Epithelial cell of proximal tubule (primary cell): Measurements from ENCODE around the gene ZNF205. TPM values are rescaled to one million over a fixed set of nuclear protein-coding genes. Genes with fewer than 3 reads are reported as not detected.

Experiments used
- DNase-seq: peaks from one replicate; pipeline ENCODE4 v3.0.0-alpha.2; 2011; ENCODE audit warnings: low read depth
- H3K4me3 ChIP-seq: 2 replicates; pipeline ENCODE4 v1.5.1; 2011; ENCODE audit warnings: low read depth, mild to moderate bottlenecking, low read length
- CTCF ChIP-seq: conservative IDR thresholded peaks from 2 replicates; pipeline ENCODE4 v1.5.1; 2012; ENCODE audit warnings: low read depth, mild to moderate bottlenecking, low read length
- total RNA-seq: library from RNA; depleted of rRNA; stranded (reverse); fragments of >200 nt; gene quantifications from 2 replicates; pipeline ENCODE4 v1.2.3, GENCODE V29; 2015

ZNF205 gene
- total RNA-seq, 1 donor from 2014 or later, result 15.8 TPM

DNA sequence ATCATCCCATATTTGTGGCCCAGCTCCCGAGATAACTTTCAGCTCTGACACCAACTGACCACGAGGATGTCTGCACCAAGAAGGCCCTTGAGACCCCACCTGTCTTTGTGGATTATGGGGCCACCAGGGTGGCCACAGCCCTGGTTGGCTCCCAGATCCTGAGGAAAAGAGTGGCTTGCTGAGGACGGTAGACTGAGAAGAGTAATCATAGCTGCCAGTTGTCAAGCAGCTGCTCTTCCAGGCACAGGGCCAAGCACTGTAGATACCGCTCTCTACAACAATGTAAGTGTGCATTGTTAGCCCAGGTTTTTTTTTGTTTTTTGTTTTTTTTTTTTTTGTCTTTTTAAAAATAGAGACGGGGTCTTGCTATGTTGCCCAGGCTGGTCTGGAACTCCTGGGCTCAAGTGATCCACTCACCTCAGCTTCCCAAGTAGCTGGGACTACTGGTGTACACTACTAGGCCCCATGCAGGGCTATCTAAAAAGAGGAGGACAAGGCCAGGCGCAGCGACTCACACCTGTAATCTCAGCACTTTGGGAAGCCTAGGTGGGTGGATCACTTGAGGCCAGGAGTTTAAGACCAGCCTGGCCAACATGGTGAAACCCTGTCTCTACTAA lies 9.6 kb downstream of the ZNF205 start:
- TF ChIP-seq CTCF, result no peak
- DNase-seq, result no peak
- no peak overlapping the region for H3K4me3 ChIP-seq

- no peak for TF ChIP-seq CTCF
- H3K4me3 ChIP-seq, result no peak overlapping the region
- no peak for DNase-seq
Observed at GRCh38 chr16:3122926-3123570, 10.7 kb downstream of the ZNF205 start.

- TF ChIP-seq CTCF, result peak; percentile 32
- peak; percentile 50 for DNase-seq
- H3K4me3 ChIP-seq, result peak overlapping the region; percentile 71
Observed at GRCh38 chr16:3123986-3124886, 11.8 kb downstream of the ZNF205 start.

DNA sequence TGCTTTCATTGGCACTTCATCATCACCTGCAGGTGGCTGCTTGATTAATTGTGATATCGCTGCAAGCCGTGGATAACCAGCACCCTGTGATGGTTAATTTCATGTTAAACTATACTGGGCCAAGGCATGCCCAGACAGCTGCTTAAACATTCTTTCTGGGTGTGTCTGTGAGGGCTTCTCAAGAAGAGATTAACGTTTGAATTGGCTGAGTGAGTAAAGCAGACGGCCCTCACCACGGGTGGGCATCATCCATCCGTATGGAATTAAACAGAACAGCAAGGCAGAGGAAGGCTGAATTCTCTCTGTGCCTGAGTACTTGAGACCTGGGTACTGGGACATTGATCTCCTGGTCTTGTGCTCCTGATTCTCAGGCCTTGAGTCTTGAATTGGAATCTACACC lies 15.4 kb downstream of the ZNF205 start:
- no peak for TF ChIP-seq CTCF
- no peak for DNase-seq

DNA sequence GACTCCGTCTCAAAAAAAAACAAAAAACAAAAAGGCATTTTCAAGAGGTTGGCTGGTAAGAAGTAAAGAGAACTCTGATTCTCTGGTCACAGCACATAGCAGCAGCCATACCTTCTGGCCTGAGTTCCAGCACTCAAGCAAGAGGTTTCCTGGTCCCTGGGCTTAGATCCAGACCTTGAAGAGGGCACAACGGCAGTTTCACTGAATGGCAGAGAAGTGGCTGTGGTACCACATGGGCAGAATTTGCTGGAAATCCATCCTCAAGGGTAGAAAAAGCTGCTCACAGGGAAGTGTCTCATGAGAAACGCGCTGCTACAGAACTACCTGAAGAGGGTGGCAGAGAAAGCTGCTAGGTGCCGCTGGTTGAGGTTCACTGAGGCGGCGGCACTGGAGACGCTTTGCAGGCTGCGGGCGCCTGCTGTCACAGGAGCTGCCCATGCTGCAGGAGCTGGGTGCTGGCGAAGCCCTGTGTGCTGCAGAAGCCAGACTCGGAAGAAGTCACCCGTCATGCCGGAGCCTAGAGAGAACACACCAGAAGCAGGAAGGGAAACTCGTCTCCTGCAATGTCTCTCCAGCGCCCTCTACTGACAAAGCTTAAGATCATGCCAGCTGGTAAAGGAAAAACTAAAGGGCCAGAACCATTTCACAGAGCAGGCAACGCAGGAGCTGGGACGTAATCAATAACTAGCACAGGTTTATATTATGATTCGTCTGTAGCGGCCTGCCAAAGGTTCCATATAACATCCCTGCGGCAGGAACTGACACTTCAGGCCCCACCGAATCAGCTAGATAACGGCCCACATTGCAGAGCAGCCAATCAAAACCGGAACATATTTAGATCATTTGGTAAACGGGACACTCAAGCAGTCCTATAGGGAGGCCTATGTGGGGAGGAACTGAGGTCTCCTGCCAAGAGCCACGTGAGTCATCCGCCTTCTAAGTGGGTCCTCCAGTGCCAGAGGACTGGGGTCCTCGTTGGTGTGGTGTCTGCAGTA lies 17.0 kb downstream of the ZNF205 start:
- H3K4me3 ChIP-seq, result peak overlapping the region; percentile 56
- DNase-seq, result no peak
- TF ChIP-seq CTCF, result peak; percentile 91

More for the DNA sequence above, 15.4 kb downstream of the ZNF205 start:
- H3K4me3 ChIP-seq, result no peak overlapping the region

DNA sequence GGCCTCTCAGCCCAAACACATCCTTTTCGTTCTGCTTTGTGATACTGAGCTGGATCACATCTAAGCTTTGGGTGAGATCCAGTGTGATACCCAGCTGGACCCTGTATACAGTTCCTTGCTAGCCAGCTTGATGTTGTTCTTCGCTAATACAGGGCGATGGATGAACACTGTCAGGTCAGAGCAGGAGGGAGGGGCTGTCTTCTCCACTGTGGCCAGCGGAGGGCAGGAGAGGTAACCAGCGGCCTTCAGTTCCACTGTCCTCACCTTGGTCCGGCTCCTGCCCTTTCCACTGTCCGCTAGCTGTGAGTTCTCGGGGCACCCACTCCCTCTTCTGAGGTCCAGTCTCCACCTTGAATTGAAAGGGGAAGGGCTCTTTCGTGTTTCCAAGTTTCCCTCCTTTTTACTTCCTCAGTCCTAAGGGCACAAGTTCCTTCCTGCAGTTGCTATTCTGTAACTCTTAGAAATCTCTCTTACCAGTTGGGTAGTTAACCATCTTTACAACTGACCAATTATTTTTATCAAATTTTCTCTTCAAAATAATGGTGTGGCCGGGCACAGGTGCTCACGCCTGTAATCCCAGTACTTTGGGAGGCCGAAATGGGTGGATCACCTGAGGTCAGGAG lies 19.5 kb downstream of the ZNF205 start:
- no peak for DNase-seq
- H3K4me3 ChIP-seq, result no peak overlapping the region
- peak; percentile 63 for TF ChIP-seq CTCF
